HEK293 (cell line): ENCODE data around the gene ANXA2.

Experiments
- CTCF ChIP-seq: fragments of 450-650 bp; formaldehyde crosslinking; IDR thresholded peaks from 2 replicates; pipeline ENCODE4 v1.5.1; 2016; ENCODE audit warnings: missing biosample characterization, missing genetic modification characterization
- GLIS2 ChIP-seq: fragments of 450-650 bp; formaldehyde crosslinking; IDR thresholded peaks from 2 replicates; pipeline ENCODE4 v1.5.1; 2016; ENCODE audit warnings: missing biosample characterization, missing genetic modification characterization
- ZNF558 ChIP-seq: fragments of 450-650 bp; formaldehyde crosslinking; IDR thresholded peaks from 2 replicates; pipeline ENCODE4 v1.5.1; 2016; ENCODE audit warnings: missing biosample characterization, missing genetic modification characterization
- ZSCAN18 ChIP-seq: fragments of 450-650 bp; formaldehyde crosslinking; IDR thresholded peaks from 2 replicates; pipeline ENCODE4 v1.5.1; 2016; ENCODE audit warnings: missing biosample characterization, missing genetic modification characterization

- TF ChIP-seq ZSCAN18 (tag by site-specific recombination) (no peak), ZNF558 (tag by site-specific recombination) (no peak), GLIS2 (tag by site-specific recombination) (no peak), CTCF (tag by site-specific recombination) (no peak)
Measured at GRCh38 chr15:60345598-60345997, 52.2 kb downstream of the ANXA2 start.
